HEK293T (cell line): ENCODE measurements around the gene SETD6.

Experiments used
- CTBP1 ChIP-seq: fragments of 450-650 bp; IDR thresholded peaks from 2 replicates; pipeline ENCODE4 v1.6.1; 2016; ENCODE audit warnings: borderline replicate concordance
- ELF4 ChIP-seq: fragments of 450-650 bp; IDR thresholded peaks from 2 replicates; pipeline ENCODE4 v1.6.1; 2017; ENCODE audit warnings: antibody characterized with exemption
- FOXA1 ChIP-seq: fragments of 450-650 bp; IDR thresholded peaks from 2 replicates; pipeline ENCODE4 v1.6.1; 2016; ENCODE audit warnings: mild to moderate bottlenecking
- FOXK2 ChIP-seq: fragments of 450-650 bp; IDR thresholded peaks from 2 replicates; pipeline ENCODE4 v1.6.1; 2016; ENCODE audit warnings: mild to moderate bottlenecking
- FOXM1 ChIP-seq: fragments of 450-650 bp; IDR thresholded peaks from 2 replicates; pipeline ENCODE4 v1.6.1; 2017; ENCODE audit warnings: mild to moderate bottlenecking, borderline replicate concordance
- HDGF ChIP-seq: fragments of 450-650 bp; IDR thresholded peaks from 2 replicates; pipeline ENCODE4 v1.6.1; 2017; ENCODE audit warnings: antibody characterized with exemption, borderline replicate concordance
- L3MBTL2 ChIP-seq: fragments of 450-650 bp; conservative IDR thresholded peaks from 2 replicates; pipeline ENCODE4 v1.6.1; 2016; ENCODE audit warnings: mild to moderate bottlenecking
- PKNOX1 ChIP-seq: fragments of 450-650 bp; IDR thresholded peaks from 2 replicates; pipeline ENCODE4 v1.6.1; 2016
- SP1 ChIP-seq: fragments of 450-650 bp; IDR thresholded peaks from 2 replicates; pipeline ENCODE4 v1.6.1; 2017
- SUZ12 ChIP-seq: fragments of 450-650 bp; IDR thresholded peaks from 2 replicates; pipeline ENCODE4 v1.6.1; 2016; ENCODE audit warnings: mild to moderate bottlenecking

DNA sequence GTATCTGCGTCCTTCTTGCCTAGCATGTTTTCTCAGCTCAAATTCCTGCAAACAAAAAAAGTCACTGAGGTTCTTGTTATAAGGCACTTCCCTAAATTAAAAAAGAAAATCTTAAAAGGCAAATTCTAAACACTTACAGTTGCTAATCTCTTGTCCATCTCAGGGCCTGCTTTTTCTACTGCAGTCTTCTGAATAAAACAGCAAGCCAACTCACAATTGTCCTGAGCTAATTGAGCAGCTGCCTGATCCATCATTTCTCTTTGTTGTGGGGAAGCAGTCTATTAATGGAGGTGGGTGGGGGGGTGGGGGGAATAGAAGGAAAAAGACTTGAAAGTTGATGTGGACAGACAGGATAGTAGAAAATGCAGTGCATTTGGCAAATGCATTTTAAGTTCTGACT, 27.0 kb downstream of the SETD6 start:
- no peak for TF ChIP-seq L3MBTL2
- TF ChIP-seq PKNOX1 = no peak
- TF ChIP-seq CTBP1 = no peak
- TF ChIP-seq HDGF = no peak
- no peak for TF ChIP-seq ELF4
- TF ChIP-seq SUZ12 = no peak
- TF ChIP-seq FOXK2 = no peak
- TF ChIP-seq FOXM1 = no peak
- TF ChIP-seq SP1 = no peak
- no peak for TF ChIP-seq FOXA1
